K562 (cell line): ENCODE data around the gene CACNA1C. TPM values are rescaled to one million over a fixed set of nuclear protein-coding genes. Genes with fewer than 3 reads are reported as not detected.

Source experiments
- ATAC-seq: fragments of 200-7000 bp; cut with Tn5 transposase; 3 replicates; pipeline ENCODE4 v1.9.1; 2020; ENCODE audit warnings: moderate library complexity
- BruUV-seq: library from RNA; stranded (reverse); fragments of 400-500 nt; replicated peaks from 2 replicates; lab custom pipeline; 2021; lab: Mats Ljungman, UMichigan
- CTCF ChIA-PET: fragments of 300-600 bp; formaldehyde crosslinking; extraction: SDS; loops from one replicate; lab custom pipeline; 2021; ENCODE audit warnings: low intra/inter-chr PET ratio; lab: Yijun Ruan, JAX
- POLR2A ChIA-PET: fragments of 300-600, 350-650 bp; sonication (Branson Sonifier 250); formaldehyde crosslinking; extraction: SDS; loops from one replicate; lab custom pipeline; 2021; ENCODE audit warnings: antibody characterized with exemption, inconsistent platforms; lab: Yijun Ruan, JAX
- DNase-seq, 4 experiments: peaks; one replicate each; pipeline versions ENCODE4 v3.0.0 to v3.0.0-alpha.2; 2011 to 2018; ENCODE audit warnings: low spot score in 3 of 4, mixed read lengths in 3 of 4; ENCODE audit errors: extremely low read depth in 1 of 4
- FAIRE-seq: peaks from 2 replicates; lab custom pipeline; 2011; peaks lifted over from hg19 to GRCh38; lab: Jason Lieb, UNC
- H2AFZ ChIP-seq: 2 replicates; pipeline ENCODE4 v1.6.0; 2011; ENCODE audit warnings: low read depth, low read length, control low read depth, inconsistent platforms
- H3K27ac ChIP-seq: fragments of 200-600 bp; 3 replicates; pipeline ENCODE4 v1.8.0; 2011; ENCODE audit warnings: low read depth, mild to moderate bottlenecking, control low read depth, inconsistent platforms, low read length, moderate library complexity, mixed read lengths; ENCODE audit errors: extremely low read depth
- H3K27me3 ChIP-seq, 2 experiments: fragments of 300-600 bp in 1 of 2; 2 replicates in 1 of 2; 3 replicates in 1 of 2; pipeline versions ENCODE4 v1.6.0 to v1.8.0; 2011; ENCODE audit warnings: inconsistent platforms in 2 of 2, low read length in 2 of 2, mild to moderate bottlenecking in 1 of 2, mixed read lengths in 1 of 2, moderate library complexity in 1 of 2; ENCODE audit not compliant: control insufficient read depth in 2 of 2, insufficient read depth in 2 of 2
- H3K36me3 ChIP-seq: fragments of 300-600 bp; 3 replicates; pipeline ENCODE4 v1.8.0; 2011; ENCODE audit warnings: mild to moderate bottlenecking, low read length, inconsistent platforms; ENCODE audit not compliant: control insufficient read depth, insufficient read depth
- H3K4me1 ChIP-seq, 2 experiments: fragments of 200-600 bp in 1 of 2; replicated peaks in 1 of 2; 2 replicates in 1 of 2; 3 replicates in 1 of 2; pipeline versions ENCODE4 v1.5.1 to v1.8.0; 2011; ENCODE audit warnings: inconsistent platforms in 2 of 2, low read length in 2 of 2, mild to moderate bottlenecking in 1 of 2, mixed read lengths in 1 of 2, moderate library complexity in 1 of 2; ENCODE audit not compliant: control insufficient read depth in 2 of 2, insufficient read depth in 2 of 2
- H3K4me2 ChIP-seq: 2 replicates; pipeline ENCODE4 v1.6.1; 2011; ENCODE audit warnings: low read length, control low read depth, inconsistent platforms, mixed read lengths; ENCODE audit not compliant: insufficient read depth
- H3K4me3 ChIP-seq: fragments of 200-600 bp; sonication (generic), shearing (Covaris generic); 2 replicates; pipeline ENCODE4 v1.5.1; 2016; ENCODE audit warnings: control low read depth, inconsistent platforms
- H3K79me2 ChIP-seq: fragments of 200-600 bp; 3 replicates; pipeline ENCODE4 v1.8.0; 2011; ENCODE audit warnings: low read length, inconsistent platforms; ENCODE audit not compliant: control insufficient read depth, insufficient read depth
- H3K9ac ChIP-seq, 2 experiments: 2 replicates each; pipeline versions ENCODE4 v1.6.0 to v1.6.1; 2011; ENCODE audit warnings: low read depth in 2 of 2, low read length in 2 of 2, control low read depth in 1 of 2, inconsistent platforms in 1 of 2, mild to moderate bottlenecking in 1 of 2, mixed read lengths in 1 of 2; ENCODE audit not compliant: insufficient read depth in 1 of 2
- H3K9me1 ChIP-seq: one replicate; pipeline ENCODE4 v1.6.0; 2011; ENCODE audit warnings: inconsistent platforms, mild to moderate bottlenecking, low read length, moderate library complexity; ENCODE audit not compliant: control insufficient read depth, insufficient read depth
- H3K9me3 ChIP-seq: replicated peaks from 2 replicates; pipeline ENCODE4 v1.5.1; 2011; ENCODE audit warnings: low read depth, low read length, inconsistent platforms; ENCODE audit not compliant: control insufficient read depth, insufficient read depth
- H4K20me1 ChIP-seq: replicated peaks from 2 replicates; pipeline ENCODE4 v1.6.1; 2011; ENCODE audit warnings: low read length, inconsistent platforms, mixed read lengths; ENCODE audit not compliant: control insufficient read depth, insufficient read depth
- BACH1 ChIP-seq: fragments of 200-800 bp; sonication (Bioruptor generic); IDR thresholded peaks from 2 replicates; pipeline ENCODE4 v1.6.1; 2016; ENCODE audit warnings: missing genetic modification characterization, missing compliant biosample characterization
- BCLAF1 ChIP-seq, 2 experiments: fragments of 450-650 bp in 1 of 2; IDR thresholded peaks; 2 replicates each; pipeline ENCODE4 v1.6.1; 2011 to 2017; ENCODE audit warnings: low read depth in 2 of 2, antibody characterized with exemption in 1 of 2, borderline replicate concordance in 1 of 2, low read length in 1 of 2, mild to moderate bottlenecking in 1 of 2, mixed read lengths in 1 of 2; ENCODE audit not compliant: control insufficient read depth in 1 of 2
- BRD9 ChIP-seq: fragments of 450-650 bp; IDR thresholded peaks from 2 replicates; pipeline ENCODE4 v1.6.1; 2018; ENCODE audit warnings: low read depth; ENCODE audit not compliant: partially characterized antibody
- CCNT2 ChIP-seq: IDR thresholded peaks from 2 replicates; pipeline ENCODE4 v1.6.1; 2011; ENCODE audit warnings: borderline replicate concordance, low read depth, mild to moderate bottlenecking, moderate library complexity, mixed read lengths, low read length; ENCODE audit not compliant: insufficient read length; ENCODE audit errors: extremely low read depth
- HDAC6 ChIP-seq: IDR thresholded peaks from 2 replicates; pipeline ENCODE4 v1.6.1; 2012; ENCODE audit warnings: low read depth, mild to moderate bottlenecking, control low read depth, inconsistent platforms, low read length, moderate library complexity
- HOMEZ ChIP-seq: fragments of 250-450 bp; sonication (Bioruptor Pico); IDR thresholded peaks from 2 replicates; pipeline ENCODE4 v1.4.0; 2020; ENCODE audit warnings: mild to moderate bottlenecking, moderate library complexity
- JUNB ChIP-seq: fragments of 450-650 bp; formaldehyde crosslinking; conservative IDR thresholded peaks from 2 replicates; pipeline ENCODE4 v1.4.0; 2020; ENCODE audit warnings: mild to moderate bottlenecking
- MBD2 ChIP-seq: sonication (generic); IDR thresholded peaks from 2 replicates; pipeline ENCODE4 v1.6.1; 2016; ENCODE audit warnings: low read depth, borderline replicate concordance
- PHF20 ChIP-seq: fragments of 450-650 bp; IDR thresholded peaks from 2 replicates; pipeline ENCODE4 v1.6.1; 2018; ENCODE audit not compliant: partially characterized antibody
- RUNX1 ChIP-seq: sonication (generic); IDR thresholded peaks from 2 replicates; pipeline ENCODE4 v1.6.1; 2016; ENCODE audit warnings: antibody characterized with exemption, low read depth
- TOE1 ChIP-seq, 2 experiments: fragments of 450-650 bp in 1 of 2; sonication (generic) in 1 of 2; formaldehyde crosslinking in 1 of 2; IDR thresholded peaks; 2 replicates each; pipeline versions ENCODE4 v1.7.1 to v1.8.0; 2016 to 2022; ENCODE audit warnings: borderline replicate concordance in 2 of 2, mild to moderate bottlenecking in 2 of 2, antibody characterized with exemption in 1 of 2, inconsistent platforms in 1 of 2, low read depth in 1 of 2, missing genetic modification reagents in 1 of 2, moderate library complexity in 1 of 2
- U2AF2 ChIP-seq: fragments of 200-400 bp; formaldehyde crosslinking; optimal IDR thresholded peaks from 2 replicates; pipeline ENCODE3; 2017; ENCODE audit warnings: low read depth, mild to moderate bottlenecking, low read length
- ZNF778 ChIP-seq: fragments of 450-650 bp; formaldehyde crosslinking; IDR thresholded peaks from 2 replicates; pipeline ENCODE4 v1.4.0; 2020; ENCODE audit warnings: mild to moderate bottlenecking, moderate library complexity
- WGBS: fragments of 100-300 bp; shearing (Covaris generic); methylation state at CpG from one replicate; pipeline ENCODE4 v1.1.6; 2016; ENCODE audit warnings: low coverage, mixed read lengths; ENCODE audit not compliant: insufficient coverage; ENCODE audit errors: missing lambda C conversion rate; 5-methylcytosine and 5-hydroxymethylcytosine counted together
- in situ Hi-C: fragments of 300-500 bp; cut with MboI; formaldehyde crosslinking; loops from 4 replicates; pipeline ENCODE4 v1.15.0; 2018; ENCODE audit warnings: inconsistent platforms, mixed read lengths
- intact Hi-C: fragments of 100-400 bp; cut with micrococcal nuclease; formaldehyde crosslinking; loops from 2 replicates; pipeline ENCODE4 v1.14.2; 2022
- polyA plus RNA-seq, 8 experiments: library from polyadenylated mRNA; depleted of rRNA in 4 of 8; stranded (reverse) in 5 of 8; unstranded in 3 of 8; fragments of >200 nt; fragmentation: Nextera tagmentation in 2 of 8; fragmentation: Illumina TruSeq in 1 of 8; extraction: Ambion mirVana in 2 of 8; extraction: Trizol in 1 of 8; gene quantifications; 2 replicates each; pipeline versions ENCODE4 v1.2.1 to v1.2.3, GENCODE V29; 2011 to 2014; ENCODE audit warnings: inconsistent platforms in 1 of 8, missing spikeins in 1 of 8
- total RNA-seq, 7 experiments: library from RNA; depleted of rRNA in 6 of 7; stranded (reverse); fragments of >200 nt in 6 of 7; fragmentation: Illumina TruSeq in 2 of 7; extraction: Trizol in 2 of 7; gene quantifications; 2 replicates each; pipeline versions ENCODE4 v1.2.1 to v1.2.3, GENCODE V29; 2011 to 2021; ENCODE audit warnings: low replicate concordance in 1 of 7
- TF ChIP-seq, protein P1 (sequence below): fragments of 250-450 bp; sonication (Bioruptor Pico); IDR thresholded peaks from 2 replicates; pipeline ENCODE4 v1.8.0; 2021; ENCODE audit warnings: moderate library complexity, mild to moderate bottlenecking, inconsistent platforms

CACNA1C gene
- total and polyA plus RNA-seq, 9 of the 15 experiments (the other 6 are each of a cell fraction or from before 2014, with no cell fraction given), result not detected

- DNase-seq (no peak), ATAC-seq (no peak), FAIRE-seq (no peak)
- Histone ChIP-seq H3K27me3 (peaks cover 5 to 40% of the 10 kb centered on the region in 2 experiments; a peak in 4 of 5 replicates), H3K79me2 (no peaks in the 10 kb centered on the region), H3K27ac (no peak overlapping the region), H4K20me1 (0 out of 2 replicates have a peak, but pooled peaks cover 2% of the 10 kb centered on the region), H3K4me3 (no peak overlapping the region), H3K9me1 (no peaks in the 10 kb centered on the region), H3K9ac (no peak overlapping the region), H3K4me2 (no peak overlapping the region), H3K9me3 (no peaks in the 10 kb centered on the region), H2AFZ (no peak overlapping the region), H3K36me3 (no peaks in the 10 kb centered on the region), H3K4me1 (no peaks in the 10 kb centered on the region)
- WGBS, result 1% methylated on average over 24 of the region's 31 CpGs
- in situ Hi-C loops, result no loop called here
- intact Hi-C loops, result no loop called here
- no TSS peak for BruUV-seq
- ChIA-PET POLR2A (no interaction called here), CTCF (no interaction called here)
- no peak for TF ChIP-seq RUNX1
- TF ChIP-seq PHF20, result no peak
- TF ChIP-seq HDAC6, result no peak
- TF ChIP-seq BCLAF1 (IDR thresholded peaks at IDR 0.05; ENCODE audit: borderline replicate concordance in 1 of 2, control insufficient read depth in 1 of 2, low read depth in 2 of 2, low read length in 1 of 2), result no peak
- no peak for TF ChIP-seq BACH1
- TF ChIP-seq, protein P1, sequence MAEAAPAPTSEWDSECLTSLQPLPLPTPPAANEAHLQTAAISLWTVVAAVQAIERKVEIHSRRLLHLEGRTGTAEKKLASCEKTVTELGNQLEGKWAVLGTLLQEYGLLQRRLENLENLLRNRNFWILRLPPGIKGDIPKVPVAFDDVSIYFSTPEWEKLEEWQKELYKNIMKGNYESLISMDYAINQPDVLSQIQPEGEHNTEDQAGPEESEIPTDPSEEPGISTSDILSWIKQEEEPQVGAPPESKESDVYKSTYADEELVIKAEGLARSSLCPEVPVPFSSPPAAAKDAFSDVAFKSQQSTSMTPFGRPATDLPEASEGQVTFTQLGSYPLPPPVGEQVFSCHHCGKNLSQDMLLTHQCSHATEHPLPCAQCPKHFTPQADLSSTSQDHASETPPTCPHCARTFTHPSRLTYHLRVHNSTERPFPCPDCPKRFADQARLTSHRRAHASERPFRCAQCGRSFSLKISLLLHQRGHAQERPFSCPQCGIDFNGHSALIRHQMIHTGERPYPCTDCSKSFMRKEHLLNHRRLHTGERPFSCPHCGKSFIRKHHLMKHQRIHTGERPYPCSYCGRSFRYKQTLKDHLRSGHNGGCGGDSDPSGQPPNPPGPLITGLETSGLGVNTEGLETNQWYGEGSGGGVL (CRISPR knock-in tag), result no peak
- no peak for TF ChIP-seq JUNB (CRISPR knock-in tag)
- no peak for TF ChIP-seq ZNF778 (CRISPR knock-in tag)
- no peak for TF ChIP-seq TOE1 (IDR thresholded peaks at IDR 0.05; ENCODE audit: borderline replicate concordance)
- no peak for TF ChIP-seq TOE1 (CRISPR knock-in tag; IDR thresholded peaks at IDR 0.05; ENCODE audit: borderline replicate concordance, low read depth)
- TF ChIP-seq BRD9, result no peak
- no peak for TF ChIP-seq HOMEZ (CRISPR knock-in tag)
- TF ChIP-seq U2AF2, result no peak
- TF ChIP-seq CCNT2, result no peak
- no peak for TF ChIP-seq MBD2
Observed at GRCh38 chr12:2115101-2115845, 62.5 kb downstream of the CACNA1C start.
